ENCODE results near the gene ARID1B. TPM values are rescaled to one million over a fixed set of nuclear protein-coding genes. Genes with fewer than 3 reads are reported as not detected.

ARID1B gene
- total RNA-seq, 2 donors from 2014 or later, result 65.1 to 99.4 TPM

DNA sequence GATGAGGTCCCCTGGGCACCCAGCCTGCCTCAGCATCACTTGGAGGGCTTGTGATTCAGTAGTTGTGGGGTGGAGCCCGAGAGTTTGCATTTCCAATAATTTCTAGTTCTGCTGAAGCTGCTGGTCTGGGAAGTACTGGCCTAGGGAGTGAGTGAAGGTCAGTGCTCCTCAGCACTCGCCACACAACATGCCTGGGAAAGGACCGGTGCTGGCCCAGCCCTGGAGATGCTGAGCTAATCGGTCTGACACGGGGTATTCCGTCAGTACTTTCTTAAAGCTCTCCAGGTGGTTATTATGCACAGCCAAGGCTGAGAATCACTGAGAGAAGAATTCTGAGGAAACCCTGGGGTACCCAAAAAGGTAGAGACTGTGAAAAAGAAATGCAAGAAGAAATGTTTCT is 317.9 kb downstream of the ARID1B start:
- WGBS, result 95% methylated on average over 6 of the region's 6 CpGs
- intact Hi-C loops (cut with DNase I), result no loop called here
- no peaks in the 10 kb centered on the region for H3K9me3 ChIP-seq
- H3K27ac ChIP-seq, result no peak overlapping the region
- H3K4me3 ChIP-seq, result no peak overlapping the region
- no peak for TF ChIP-seq POLR2AphosphoS5 (IDR thresholded peaks at IDR 0.05)
- H3K36me3 ChIP-seq, result no peaks in the 10 kb centered on the region
- no peaks in the 10 kb centered on the region for H3K4me1 ChIP-seq (replicated peaks)
- H3K27me3 ChIP-seq (replicated peaks; ENCODE audit: insufficient read depth), result no peaks in the 10 kb centered on the region
- DNase-seq (ENCODE audit: low spot score), result no peak

DNA sequence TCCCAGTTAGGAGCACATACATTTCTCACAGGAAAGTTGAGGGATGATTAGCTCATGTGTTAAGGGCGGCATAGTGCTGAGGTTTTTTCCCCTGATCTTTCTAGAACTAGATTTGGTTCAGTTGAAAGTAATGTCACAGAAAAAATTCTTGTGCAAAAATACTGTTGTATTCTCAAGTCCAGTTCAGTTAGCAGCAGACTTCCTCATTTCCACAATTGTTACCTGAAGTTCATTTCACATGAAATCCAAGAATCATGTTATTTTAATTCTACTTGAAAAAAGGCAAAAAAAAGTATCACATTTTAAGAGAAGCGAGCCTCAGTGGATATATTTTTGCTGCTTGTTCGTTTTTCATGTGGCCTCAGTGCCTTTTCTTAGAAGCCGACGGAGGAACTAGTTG is 318.4 kb downstream of the ARID1B start:
- H3K4me1 ChIP-seq (replicated peaks), result no peaks in the 10 kb centered on the region
- TF ChIP-seq POLR2AphosphoS5 (IDR thresholded peaks at IDR 0.05) (no peak), POLR2A (IDR thresholded peaks at IDR 0.05) (no peak), CTCF (IDR thresholded peaks at IDR 0.05) (no peak)
- no peak overlapping the region for H3K27ac ChIP-seq

GRCh38 chr6:157096105-157096504 is 318.9 kb downstream of the ARID1B start:
- Histone ChIP-seq H3K4me3 (no peak overlapping the region), H3K27ac (no peak overlapping the region), H3K9me3 (no peaks in the 10 kb centered on the region), H3K36me3 (no peaks in the 10 kb centered on the region), H3K4me1 (replicated peaks) (no peaks in the 10 kb centered on the region), H3K27me3 (replicated peaks; ENCODE audit: insufficient read depth) (no peaks in the 10 kb centered on the region)
- DNase-seq (ENCODE audit: low spot score), result no peak
- 80% methylated on average over 6 of the region's 6 CpGs for WGBS
- intact Hi-C loops (cut with DNase I), result no loop called here
- TF ChIP-seq POLR2A (IDR thresholded peaks at IDR 0.05) (no peak), POLR2AphosphoS5 (IDR thresholded peaks at IDR 0.05) (no peak), CTCF (IDR thresholded peaks at IDR 0.05) (no peak)

More for the DNA sequence above, 318.4 kb downstream of the ARID1B start:
- intact Hi-C loops (cut with DNase I), result no loop called here
- no peak overlapping the region for H3K4me3 ChIP-seq
- WGBS, result 97% methylated on average over 5 of the region's 5 CpGs
- H3K9me3 ChIP-seq, result no peaks in the 10 kb centered on the region
- H3K36me3 ChIP-seq, result no peaks in the 10 kb centered on the region
- no peak for DNase-seq (ENCODE audit: low spot score)
- H3K27me3 ChIP-seq (replicated peaks; ENCODE audit: insufficient read depth), result no peaks in the 10 kb centered on the region

DNA sequence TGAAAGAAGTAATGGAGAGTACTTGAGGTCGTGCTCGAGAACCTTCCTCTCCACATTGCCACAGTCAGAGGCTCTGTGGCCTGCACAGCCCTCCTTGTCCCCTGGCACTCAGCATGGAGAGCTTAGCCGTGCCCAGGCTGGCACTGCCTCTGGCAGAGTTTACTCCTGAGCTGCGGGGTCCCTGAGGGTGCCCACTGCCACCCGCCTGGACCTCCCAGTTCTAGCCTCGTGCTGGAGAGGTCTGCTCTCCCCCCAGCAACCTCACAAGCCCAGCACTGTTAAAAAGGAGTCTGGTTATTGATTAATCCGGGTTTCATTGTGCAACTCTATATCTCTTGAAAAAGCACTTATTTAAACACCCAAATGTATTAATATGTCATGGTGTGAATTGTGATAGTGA is 319.3 kb downstream of the ARID1B start:
- no peaks in the 10 kb centered on the region for H3K36me3 ChIP-seq
- H3K9me3 ChIP-seq, result no peaks in the 10 kb centered on the region
- 53% methylated on average over 7 of the region's 7 CpGs for WGBS
- intact Hi-C loops (cut with DNase I), result no loop called here
- no peak for TF ChIP-seq POLR2AphosphoS5 (IDR thresholded peaks at IDR 0.05)
- no peak for TF ChIP-seq CTCF (IDR thresholded peaks at IDR 0.05)
- TF ChIP-seq POLR2A (IDR thresholded peaks at IDR 0.05), result no peak
- H3K27ac ChIP-seq, result no peak overlapping the region
- H3K4me1 ChIP-seq (replicated peaks), result no peaks in the 10 kb centered on the region
- H3K4me3 ChIP-seq, result no peak overlapping the region
- no peak for DNase-seq (ENCODE audit: low spot score)
- H3K27me3 ChIP-seq (replicated peaks; ENCODE audit: insufficient read depth), result no peaks in the 10 kb centered on the region

GRCh38 chr6:157097255-157097955 is 320.2 kb downstream of the ARID1B start:
- no peak overlapping the region for H3K27ac ChIP-seq
- no peaks in the 10 kb centered on the region for H3K36me3 ChIP-seq
- no peaks in the 10 kb centered on the region for H3K9me3 ChIP-seq
- 89% methylated on average over 16 of the region's 16 CpGs for WGBS
- DNase-seq (ENCODE audit: low spot score), result no peak
- TF ChIP-seq POLR2AphosphoS5 (IDR thresholded peaks at IDR 0.05), result no peak
- TF ChIP-seq CTCF (IDR thresholded peaks at IDR 0.05), result no peak
- TF ChIP-seq POLR2A (IDR thresholded peaks at IDR 0.05), result no peak
- no peaks in the 10 kb centered on the region for H3K4me1 ChIP-seq (replicated peaks)
- intact Hi-C loops (cut with DNase I), result no loop called here
- no peak overlapping the region for H3K4me3 ChIP-seq
- no peaks in the 10 kb centered on the region for H3K27me3 ChIP-seq (replicated peaks; ENCODE audit: insufficient read depth)

Measured in prostate gland (tissue), 2 donors.